MM.1S (cell line): ENCODE measurements around the gene NUB1.

Source experiments
- DNase-seq: peaks from one replicate; pipeline ENCODE4 v3.0.0-alpha.2; 2015
- H2AFZ ChIP-seq: fragments of 300-600 bp; sonication (generic); 2 replicates; pipeline ENCODE4 v1.6.0; 2016; ENCODE audit warnings: antibody characterized with exemption, low read length
- H3F3A ChIP-seq: fragments of 300-600 bp; sonication (generic); 2 replicates; pipeline ENCODE4 v1.6.1; 2016; ENCODE audit warnings: mild to moderate bottlenecking, antibody characterized with exemption, low read length, moderate library complexity, mixed read lengths; ENCODE audit not compliant: insufficient read depth
- H3K27ac ChIP-seq: fragments of 300-600 bp; sonication (generic); 2 replicates; pipeline ENCODE4 v1.5.1; 2016; ENCODE audit warnings: mild to moderate bottlenecking, low read length
- H3K27me3 ChIP-seq: fragments of 300-600 bp; sonication (generic); replicated peaks from 2 replicates; pipeline ENCODE4 v1.6.0; 2016; ENCODE audit warnings: low read length; ENCODE audit not compliant: insufficient read depth
- H3K36me3 ChIP-seq: fragments of 300-600 bp; sonication (generic); replicated peaks from 2 replicates; pipeline ENCODE4 v1.6.1; 2016; ENCODE audit warnings: mild to moderate bottlenecking, low read length, mixed read lengths; ENCODE audit not compliant: insufficient read depth
- H3K4me1 ChIP-seq: fragments of 300-600 bp; sonication (generic); 2 replicates; pipeline ENCODE4 v1.6.1; 2016; ENCODE audit warnings: low read length, mixed read lengths
- H3K4me2 ChIP-seq: fragments of 300-600 bp; sonication (generic); 2 replicates; pipeline ENCODE4 v1.6.0; 2016; ENCODE audit warnings: low read depth, low read length
- H3K4me3 ChIP-seq: fragments of 300-600 bp; sonication (generic); 2 replicates; pipeline ENCODE4 v1.5.1; 2016; ENCODE audit warnings: low read length, mixed read lengths
- H3K79me2 ChIP-seq: fragments of 300-600 bp; sonication (generic); 2 replicates; pipeline ENCODE4 v1.6.1; 2016; ENCODE audit warnings: mixed run types, low read length, mixed read lengths
- H3K9ac ChIP-seq: fragments of 300-600 bp; sonication (generic); 2 replicates; pipeline ENCODE4 v1.6.1; 2016; ENCODE audit warnings: low read length, mixed read lengths
- H3K9me2 ChIP-seq: fragments of 300-600 bp; sonication (generic); replicated peaks from 2 replicates; pipeline ENCODE4 v1.6.1; 2016; ENCODE audit warnings: mild to moderate bottlenecking, low read length, mixed read lengths; ENCODE audit not compliant: insufficient read depth
- H3K9me3 ChIP-seq: fragments of 300-600 bp; sonication (generic); replicated peaks from 2 replicates; pipeline ENCODE4 v1.6.1; 2016; ENCODE audit warnings: mild to moderate bottlenecking, low read length, mixed read lengths; ENCODE audit not compliant: insufficient read depth
- H4K20me1 ChIP-seq: fragments of 300-600 bp; sonication (generic); 2 replicates; pipeline ENCODE4 v1.6.1; 2016; ENCODE audit warnings: mild to moderate bottlenecking, low read length, moderate library complexity, mixed read lengths; ENCODE audit not compliant: insufficient read depth
- EZH2 ChIP-seq: fragments of 300-600 bp; sonication (generic); optimal IDR thresholded peaks from 2 replicates; pipeline ENCODE3; 2017; ENCODE audit warnings: low read depth, mild to moderate bottlenecking, antibody characterized with exemption, low read length, mixed read lengths
- EZH2phosphoT487 ChIP-seq: fragments of 300-600 bp; sonication (generic); IDR thresholded peaks from 2 replicates; pipeline ENCODE4 v1.6.1; 2018; ENCODE audit warnings: antibody characterized with exemption, low read length
- TF ChIP-seq, protein P1 (sequence below): fragments of 300-600 bp; sonication (generic); IDR thresholded peaks from 2 replicates; pipeline ENCODE4 v1.5.1; 2016; ENCODE audit warnings: antibody characterized with exemption, low read length, mixed read lengths

Gene NUB1

DNA sequence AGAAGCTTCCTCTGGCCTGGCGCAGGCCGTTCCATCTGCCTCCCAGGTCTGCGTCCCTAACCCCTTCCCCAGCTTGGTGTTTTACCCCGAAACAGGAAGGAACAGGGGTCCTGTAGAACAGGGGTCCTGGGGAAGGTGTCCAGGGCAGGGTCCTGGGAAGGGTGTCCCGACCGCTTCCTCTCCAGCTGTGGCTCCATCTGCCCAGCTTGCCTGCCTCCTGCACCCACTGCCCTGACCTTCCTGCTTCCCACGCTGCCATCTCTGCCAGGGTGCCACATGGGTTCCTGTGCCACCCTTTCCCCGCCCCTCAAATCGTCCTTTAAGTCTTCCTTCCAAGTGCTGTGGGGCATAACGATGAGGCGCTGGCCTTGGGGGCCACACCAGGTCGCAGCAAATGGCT lies 35.8 kb downstream of the NUB1 start:
- H3K4me3 ChIP-seq = no peak overlapping the region
- no peak overlapping the region for H3K9ac ChIP-seq
- no peaks in the 10 kb centered on the region for H3K4me1 ChIP-seq
- no peaks in the 10 kb centered on the region for H3K9me3 ChIP-seq
- H2AFZ ChIP-seq = no peak overlapping the region
- H3F3A ChIP-seq = no peaks in the 10 kb centered on the region
- no peak for TF ChIP-seq EZH2phosphoT487
- TF ChIP-seq, protein P1, sequence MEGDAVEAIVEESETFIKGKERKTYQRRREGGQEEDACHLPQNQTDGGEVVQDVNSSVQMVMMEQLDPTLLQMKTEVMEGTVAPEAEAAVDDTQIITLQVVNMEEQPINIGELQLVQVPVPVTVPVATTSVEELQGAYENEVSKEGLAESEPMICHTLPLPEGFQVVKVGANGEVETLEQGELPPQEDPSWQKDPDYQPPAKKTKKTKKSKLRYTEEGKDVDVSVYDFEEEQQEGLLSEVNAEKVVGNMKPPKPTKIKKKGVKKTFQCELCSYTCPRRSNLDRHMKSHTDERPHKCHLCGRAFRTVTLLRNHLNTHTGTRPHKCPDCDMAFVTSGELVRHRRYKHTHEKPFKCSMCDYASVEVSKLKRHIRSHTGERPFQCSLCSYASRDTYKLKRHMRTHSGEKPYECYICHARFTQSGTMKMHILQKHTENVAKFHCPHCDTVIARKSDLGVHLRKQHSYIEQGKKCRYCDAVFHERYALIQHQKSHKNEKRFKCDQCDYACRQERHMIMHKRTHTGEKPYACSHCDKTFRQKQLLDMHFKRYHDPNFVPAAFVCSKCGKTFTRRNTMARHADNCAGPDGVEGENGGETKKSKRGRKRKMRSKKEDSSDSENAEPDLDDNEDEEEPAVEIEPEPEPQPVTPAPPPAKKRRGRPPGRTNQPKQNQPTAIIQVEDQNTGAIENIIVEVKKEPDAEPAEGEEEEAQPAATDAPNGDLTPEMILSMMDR = no peak
- TF ChIP-seq EZH2 = no peak
- no peaks in the 10 kb centered on the region for H3K79me2 ChIP-seq
- peaks cover 22% of the 10 kb centered on the region for H3K27me3 ChIP-seq
- no peak overlapping the region for H3K27ac ChIP-seq
- no peak for DNase-seq
- no peak overlapping the region for H3K4me2 ChIP-seq
- H4K20me1 ChIP-seq = no peaks in the 10 kb centered on the region
- no peaks in the 10 kb centered on the region for H3K36me3 ChIP-seq
- H3K9me2 ChIP-seq = no peaks in the 10 kb centered on the region

DNA sequence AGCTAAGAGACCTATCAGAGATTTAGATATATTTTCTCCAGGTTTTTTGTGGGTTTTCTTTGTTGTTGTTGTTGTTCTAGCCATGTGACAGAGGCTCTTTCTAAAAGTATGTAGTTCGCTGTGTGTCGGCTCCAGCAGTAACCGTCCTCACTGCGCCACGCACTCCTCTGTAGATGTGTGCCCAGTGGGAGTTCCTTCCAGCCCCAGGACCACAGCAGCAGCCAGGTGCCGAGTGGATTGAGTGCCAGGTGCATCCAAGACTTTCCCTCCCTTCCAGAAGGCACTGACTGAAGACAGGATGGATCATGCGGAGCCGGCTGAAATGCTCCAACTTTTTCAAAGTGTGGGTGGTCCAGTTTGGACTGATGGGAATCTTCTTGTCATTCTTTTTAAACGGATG lies 36.4 kb downstream of the NUB1 start:
- Histone ChIP-seq H3K4me3 (no peak overlapping the region), H3K36me3 (no peaks in the 10 kb centered on the region), H3K9ac (no peak overlapping the region), H3K9me3 (no peaks in the 10 kb centered on the region), H3F3A (no peaks in the 10 kb centered on the region), H3K4me2 (no peak overlapping the region), H3K4me1 (no peaks in the 10 kb centered on the region), H3K79me2 (no peaks in the 10 kb centered on the region), H2AFZ (no peak overlapping the region), H3K27me3 (peaks cover 28% of the 10 kb centered on the region), H3K27ac (no peak overlapping the region), H4K20me1 (no peaks in the 10 kb centered on the region), H3K9me2 (no peaks in the 10 kb centered on the region)
- no peak for DNase-seq
- TF ChIP-seq, protein P1 = no peak
- TF ChIP-seq EZH2 = no peak

DNA sequence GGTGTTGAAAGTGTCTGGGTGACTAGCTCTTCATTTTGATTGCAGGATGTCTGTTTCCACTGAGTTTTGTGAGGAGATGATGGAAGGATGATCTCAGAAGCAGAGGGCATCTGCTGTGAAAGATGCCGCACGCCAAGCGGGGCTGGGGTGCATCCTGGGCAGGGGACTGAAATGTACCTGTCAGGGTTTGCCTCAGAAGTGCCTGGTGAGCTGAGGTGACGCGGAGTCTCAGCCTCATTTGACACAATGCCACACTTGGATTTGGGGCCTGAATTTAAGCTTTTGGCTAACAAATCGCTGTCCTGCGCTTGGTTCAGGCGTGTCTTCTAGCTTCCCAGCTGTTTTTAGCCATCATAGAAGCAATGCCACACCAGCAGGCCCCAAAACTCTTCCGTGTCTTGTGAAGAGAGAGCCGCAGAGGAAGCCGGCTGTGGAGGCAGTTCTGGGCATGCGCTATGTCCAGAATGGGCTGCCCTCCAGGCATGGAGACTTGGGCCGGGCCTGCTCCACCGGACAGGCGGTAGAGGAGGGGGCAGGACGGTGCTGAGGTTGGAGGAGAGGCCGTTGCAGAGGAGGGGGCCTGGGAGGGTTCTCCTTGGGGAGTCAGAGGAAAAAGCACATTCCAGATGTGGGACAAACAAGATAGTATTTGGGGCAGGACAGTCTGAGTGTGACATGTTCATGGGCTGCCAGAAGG lies 37.0 kb downstream of the NUB1 start:
- H3K36me3 ChIP-seq = no peaks in the 10 kb centered on the region

More for the DNA sequence above, 37.0 kb downstream of the NUB1 start:
- H3K9me3 ChIP-seq = no peaks in the 10 kb centered on the region
- H3K4me1 ChIP-seq = no peaks in the 10 kb centered on the region
- H3K27me3 ChIP-seq = peaks cover 35% of the 10 kb centered on the region
- no peaks in the 10 kb centered on the region for H3K79me2 ChIP-seq
- H3K4me2 ChIP-seq = no peak overlapping the region
- no peak for DNase-seq
- no peak overlapping the region for H3K9ac ChIP-seq
- no peaks in the 10 kb centered on the region for H4K20me1 ChIP-seq
- H3K4me3 ChIP-seq = no peak overlapping the region
- H3F3A ChIP-seq = no peaks in the 10 kb centered on the region
- H2AFZ ChIP-seq = no peak overlapping the region
- no peaks in the 10 kb centered on the region for H3K9me2 ChIP-seq
- no peak overlapping the region for H3K27ac ChIP-seq
- TF ChIP-seq EZH2phosphoT487 (no peak), EZH2 (no peak)
- TF ChIP-seq, protein P1 = no peak
